Fibroblast of skin of abdomen (primary cell): ENCODE results near the gene NAB2. TPM values are rescaled to one million over a fixed set of nuclear protein-coding genes. Genes with fewer than 3 reads are reported as not detected.
"Not testable (repeated sequence)": the region's sequence is repeated elsewhere in the genome, so short reads cannot be mapped to it uniquely, and the experiment has no call there.

Source experiments
- DNase-seq: peaks from one replicate; pipeline ENCODE4 v3.0.0-alpha.2; 2013
- polyA plus RNA-seq, 2 experiments: library from polyadenylated mRNA; unstranded; fragments of 120-200 nt; gene quantifications; one replicate each; pipeline ENCODE4 v1.2.1, GENCODE V29; 2013; ENCODE audit not compliant: insufficient read length in 2 of 2

The NAB2 gene
- 45.2 TPM for polyA plus RNA-seq (2013, experiment 1 of 2; ENCODE audit: insufficient read length)
- polyA plus RNA-seq (2013, experiment 2 of 2; ENCODE audit: insufficient read length): 47.6 TPM

DNA sequence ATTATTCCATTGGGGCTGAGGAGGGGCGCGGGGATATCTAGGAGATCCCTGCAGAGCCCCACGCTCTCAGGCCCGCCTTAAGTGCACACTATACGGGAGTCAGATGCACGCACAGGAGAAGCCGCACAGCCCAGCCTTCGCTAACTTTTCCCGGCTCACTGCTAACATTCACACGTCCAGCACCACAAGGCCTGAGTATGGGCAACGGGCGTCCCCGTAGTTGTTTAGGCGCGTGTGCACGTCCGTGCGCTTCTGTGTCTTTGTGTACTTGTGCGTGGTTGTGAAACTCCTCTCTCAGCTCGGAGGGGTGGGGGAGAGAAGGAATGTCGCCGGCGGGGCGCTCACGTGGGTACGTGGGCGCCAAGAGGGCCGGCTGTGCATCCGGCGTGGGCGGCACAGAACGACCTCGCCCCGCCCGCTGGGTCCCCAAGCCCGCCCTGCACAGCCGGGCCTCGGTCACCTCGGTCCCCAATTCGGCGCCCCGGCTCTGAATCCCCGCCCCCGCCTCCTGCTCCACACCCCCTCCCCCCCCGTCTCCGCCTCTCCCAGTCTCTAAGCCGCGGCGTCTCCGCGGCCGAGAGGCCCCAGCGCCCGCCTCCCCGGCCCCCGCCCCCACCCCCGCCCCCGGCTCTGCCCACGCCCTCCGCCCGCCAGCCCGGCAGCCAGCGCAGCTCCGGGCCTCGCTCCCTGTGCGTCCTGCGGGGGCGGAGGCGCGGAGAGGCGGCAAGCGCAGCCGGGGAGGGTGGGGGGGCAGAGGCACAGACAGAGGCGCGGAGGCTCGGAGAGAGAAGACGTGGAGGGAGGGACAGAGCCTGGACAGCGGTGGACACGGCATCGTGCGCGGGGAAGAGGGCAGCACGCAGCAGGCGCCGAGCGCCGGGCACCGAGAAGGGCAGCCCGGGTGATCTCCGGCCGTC is at the start of gene NAB2:
NAB2 (plus strand) TSS at position 761 of the 917 bp plus-strand sequence. CDS start 158 bp downstream, outside the sequence.
- DNase-seq: peak; percentile 98

GRCh38 chr12:57040211-57040610 is 48.7 kb upstream of the NAB2 start:
- DNase-seq: no peak

- DNase-seq: no peak
These were observed 48.2 kb upstream of the NAB2 start for GRCh38 chr12:57040750-57041149.

DNA sequence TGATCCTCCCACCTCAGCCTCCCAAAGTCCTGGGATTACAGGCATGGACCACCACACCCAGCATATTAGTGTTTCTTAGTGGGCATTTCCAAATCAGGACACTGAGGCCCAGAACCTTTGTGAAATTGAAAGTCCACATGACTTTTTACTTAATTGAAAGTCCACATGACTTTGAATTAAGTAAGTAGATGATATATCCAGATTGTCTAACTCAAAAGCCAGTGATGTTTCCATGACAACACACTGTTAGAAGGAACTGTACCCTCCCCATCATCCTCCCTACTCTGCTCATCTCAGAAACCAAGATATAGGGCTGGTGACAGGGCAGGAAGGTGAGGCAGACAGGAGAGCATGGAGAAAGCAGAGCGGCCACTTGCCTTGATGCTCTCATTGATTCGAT is 46.2 kb upstream of the NAB2 start:
- no peak for DNase-seq

DNA sequence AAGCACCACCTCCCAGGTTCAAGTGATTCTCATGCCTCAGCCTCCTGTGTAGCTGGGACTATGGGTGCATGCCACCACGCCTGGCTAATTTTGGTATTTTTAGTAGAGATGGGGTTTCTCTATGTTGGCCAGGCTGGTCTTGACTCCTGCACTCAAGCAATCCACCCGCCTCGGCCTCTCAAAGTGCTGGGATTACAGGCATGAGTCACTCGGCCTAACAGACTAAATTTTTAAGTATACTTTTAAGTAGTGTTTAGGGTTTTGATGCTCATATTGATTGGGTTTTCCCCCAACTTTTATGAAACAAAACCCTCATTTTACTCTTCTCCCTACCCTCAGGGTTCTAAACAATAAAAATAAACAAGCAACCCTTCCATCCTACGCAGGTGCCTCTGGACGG is 44.4 kb upstream of the NAB2 start:
- DNase-seq: no peak

DNA sequence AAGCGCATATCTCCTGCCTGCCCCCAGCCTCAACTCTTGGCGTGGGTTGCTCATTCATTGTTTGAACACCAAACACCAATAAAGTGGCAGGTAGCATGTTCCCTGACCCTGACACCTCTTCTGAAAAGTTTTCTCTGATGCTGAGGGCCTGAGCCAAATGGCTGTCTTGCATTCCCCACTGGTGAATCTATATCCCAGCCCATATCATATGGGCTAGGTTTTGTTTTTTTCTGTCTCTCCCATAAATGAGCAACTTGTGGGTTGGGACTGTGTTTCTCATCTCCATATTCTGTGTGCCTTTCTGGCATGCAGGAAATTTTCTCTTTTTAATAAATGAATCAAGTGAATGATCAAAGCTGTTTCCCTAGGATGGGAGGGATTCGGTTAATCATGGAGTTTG is 44.0 kb upstream of the NAB2 start:
- DNase-seq: no peak

DNA sequence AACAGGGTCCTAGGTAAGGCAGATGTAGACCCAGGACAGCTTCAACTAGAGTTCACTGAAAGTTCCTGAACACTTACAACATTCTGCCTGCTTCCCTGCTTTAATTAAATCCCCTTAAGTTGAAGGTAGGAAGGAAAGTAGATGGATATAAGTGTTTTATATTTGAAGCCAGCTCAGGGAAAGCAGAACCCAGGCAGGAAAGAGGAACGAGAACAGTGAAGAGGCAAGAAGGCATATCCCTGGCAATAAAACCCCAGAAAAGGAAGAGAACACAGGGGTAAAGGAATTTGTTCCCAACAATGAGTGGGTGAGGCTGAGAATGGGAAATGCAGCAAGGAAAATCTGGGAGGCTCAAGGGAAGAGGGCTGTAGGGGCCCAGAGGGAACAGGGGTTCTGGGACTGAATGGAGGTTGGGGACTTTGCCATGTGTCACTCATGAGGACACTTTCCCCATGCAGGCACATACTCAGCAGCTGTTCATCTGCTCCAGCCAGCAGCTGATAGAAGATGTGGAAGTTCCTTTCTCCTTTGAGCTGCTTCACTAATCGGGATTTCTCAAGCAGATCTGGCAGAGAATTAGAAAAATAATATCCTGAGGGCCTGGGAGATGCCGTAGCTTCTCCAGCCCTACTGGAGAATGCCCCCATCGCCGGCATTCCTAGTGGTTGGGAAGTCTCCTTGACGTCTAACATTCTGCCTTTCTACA is 42.7 kb upstream of the NAB2 start:
- DNase-seq: no peak

- no peak for DNase-seq
These were observed 41.7 kb upstream of the NAB2 start for GRCh38 chr12:57046947-57047890.

DNA sequence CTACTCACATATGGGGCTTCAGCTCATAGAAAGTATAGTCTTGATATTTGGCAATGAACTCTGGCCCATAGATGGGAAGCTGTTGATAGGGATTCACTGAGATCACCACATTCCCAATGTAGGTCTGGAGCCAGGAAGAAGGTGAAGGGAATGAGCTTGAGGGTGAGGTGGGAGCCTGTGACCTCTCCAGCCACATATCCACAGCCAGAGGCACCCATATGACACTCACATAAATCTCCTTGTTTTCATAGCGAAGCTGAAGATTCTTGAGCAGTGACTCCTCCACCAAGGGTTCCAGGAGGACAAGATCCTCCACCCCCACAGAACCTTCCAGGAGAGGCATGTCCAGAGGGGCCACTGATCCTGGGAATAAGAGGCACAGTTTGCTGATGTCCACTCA is 40.9 kb upstream of the NAB2 start:
- no peak for DNase-seq

DNA sequence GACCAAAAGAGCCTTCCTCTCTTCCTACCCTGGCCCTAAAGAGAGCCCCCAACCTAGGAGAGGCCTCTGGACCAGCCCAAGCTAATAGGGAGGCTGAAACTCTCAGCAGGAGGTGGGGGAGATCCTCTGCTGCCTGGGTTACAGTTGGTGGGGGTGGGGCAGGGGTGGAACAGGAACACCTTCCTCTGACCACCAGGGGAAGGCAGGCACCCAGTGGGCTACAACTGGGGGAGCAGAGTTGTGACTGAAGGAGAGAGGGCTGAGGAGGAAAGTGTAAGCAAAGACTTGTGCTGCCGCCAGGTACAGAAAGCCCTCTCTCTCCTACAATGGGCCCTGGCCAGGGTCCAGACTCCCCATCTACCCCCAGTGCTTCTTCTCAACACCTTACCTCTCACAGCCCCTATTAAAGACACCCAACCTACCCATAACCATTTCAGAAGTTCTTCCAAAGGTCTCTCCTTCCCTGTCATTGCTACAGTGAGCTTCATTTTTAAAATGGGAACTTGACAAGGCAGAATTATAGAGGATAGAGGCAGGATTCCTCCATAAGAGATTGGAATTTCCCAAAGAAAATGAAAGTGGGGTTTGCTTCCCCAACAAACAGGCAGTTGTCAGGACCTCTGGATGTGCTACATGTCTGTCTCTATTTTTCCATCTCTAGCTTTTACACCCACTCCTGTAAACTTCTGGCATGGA is 40.3 kb upstream of the NAB2 start:
- DNase-seq: no peak

DNA sequence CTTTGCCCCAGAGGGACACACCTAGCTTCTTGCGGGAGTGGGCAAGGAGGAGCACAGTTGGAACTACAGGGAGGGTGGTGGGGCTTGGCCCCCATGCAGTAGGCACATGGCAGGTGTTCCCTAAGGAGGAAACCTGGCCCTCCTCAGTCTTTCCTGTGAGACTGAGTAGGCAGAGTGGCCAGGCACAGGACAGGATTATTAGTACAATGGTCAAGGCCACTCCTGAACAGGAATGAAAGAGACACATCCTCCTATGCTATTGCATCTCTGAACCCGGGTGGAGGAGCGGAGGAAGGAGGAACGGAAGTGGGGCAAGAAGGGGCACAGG is 39.8 kb upstream of the NAB2 start:
- no peak for DNase-seq

DNA sequence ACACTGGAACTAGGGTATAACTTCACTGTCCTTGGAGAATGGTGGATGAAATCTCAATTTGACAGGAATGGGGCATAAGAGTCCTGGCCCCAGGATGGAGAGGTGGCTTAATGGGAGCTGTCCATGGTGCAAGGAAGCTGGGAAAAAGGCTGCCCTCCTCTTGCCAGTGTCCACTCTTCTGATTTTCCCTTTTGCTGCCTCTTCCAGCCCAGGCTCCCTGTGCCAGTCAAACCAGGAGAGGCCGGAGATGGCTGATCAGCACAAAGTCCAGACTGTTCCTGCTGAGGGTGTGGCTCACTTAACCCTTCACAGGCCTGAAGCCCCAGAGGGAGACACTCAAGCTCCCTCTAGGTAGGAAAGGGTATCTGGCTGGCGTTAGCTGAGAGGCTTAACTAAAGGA is 39.0 kb upstream of the NAB2 start, which contains the start of gene MYO1A:
MYO1A (minus strand) TSS at position 240 of the 400 bp plus-strand sequence. CDS start 1,806 bp downstream, outside the sequence.
- no peak for DNase-seq

GRCh38 chr12:57051011-57051410 is 37.9 kb upstream of the NAB2 start:
- DNase-seq: no peak

- DNase-seq: not testable (repeated sequence)
These were observed 35.8 kb upstream of the NAB2 start for GRCh38 chr12:57053146-57053545.

DNA sequence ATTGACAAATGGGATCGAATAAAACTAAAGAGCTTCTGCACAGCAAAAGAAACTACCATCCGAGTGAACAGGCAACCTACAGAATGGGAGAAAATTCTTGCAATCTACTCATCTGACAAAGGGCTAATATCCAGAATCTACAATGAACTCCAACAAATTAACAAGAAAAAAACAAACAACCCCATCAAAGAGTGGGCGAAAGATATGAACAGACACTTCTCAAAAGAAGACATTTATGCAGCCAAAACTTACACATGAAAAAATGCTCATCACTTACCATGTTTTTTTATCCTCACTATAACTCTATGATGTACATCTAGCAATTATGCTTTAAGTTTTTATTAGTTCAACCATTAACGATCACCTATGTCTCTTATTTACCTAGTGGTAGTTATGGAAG is 35.0 kb upstream of the NAB2 start:
- not testable (repeated sequence) for DNase-seq

GRCh38 chr12:57055824-57056223 is 33.1 kb upstream of the NAB2 start:
- DNase-seq: no peak

- DNase-seq: no peak
These were observed 31.7 kb upstream of the NAB2 start for GRCh38 chr12:57057067-57057751.

- no peak for DNase-seq
These were observed 30.5 kb upstream of the NAB2 start for GRCh38 chr12:57058454-57058853.

GRCh38 chr12:57063991-57064685 is 24.8 kb upstream of the NAB2 start:
- no peak for DNase-seq

GRCh38 chr12:57066245-57066644 is 22.7 kb upstream of the NAB2 start:
- no peak for DNase-seq

- DNase-seq: peak; percentile 80
These were observed 19.4 kb upstream of the NAB2 start for GRCh38 chr12:57069523-57069922.
